AG04449 (cell line): ENCODE data around the gene FABP3.

Experiments used
- CTCF ChIA-PET: fragments of 350-600 bp; formaldehyde crosslinking; extraction: SDS; loops from one replicate; lab custom pipeline; 2021; ENCODE audit warnings: antibody characterized with exemption; lab: Yijun Ruan, JAX
- POLR2A ChIA-PET: fragments of 400-600, 350-600 bp; formaldehyde crosslinking; extraction: SDS; loops from one replicate; lab custom pipeline; 2020; ENCODE audit warnings: antibody characterized with exemption, inconsistent platforms; lab: Yijun Ruan, JAX
- DNase-seq: peaks from one replicate; pipeline ENCODE4 v3.0.0-alpha.2; 2010; ENCODE audit warnings: low read depth, low spot score
- H3K4me3 ChIP-seq: 2 replicates; pipeline ENCODE4 v1.5.1; 2011; ENCODE audit warnings: low read depth, mild to moderate bottlenecking, control low read depth, low read length
- TF ChIP-seq, protein P1 (sequence below): IDR thresholded peaks from one replicate; pipeline ENCODE4 v1.5.1; 2011; ENCODE audit warnings: mild to moderate bottlenecking, moderate library complexity, low read length, control low read depth, inconsistent platforms; ENCODE audit not compliant: insufficient read depth; ENCODE audit errors: missing control alignments

FABP3 gene

GRCh38 chr1:31416101-31416736, 43.3 kb upstream of the FABP3 start:
- TF ChIP-seq, protein P1, sequence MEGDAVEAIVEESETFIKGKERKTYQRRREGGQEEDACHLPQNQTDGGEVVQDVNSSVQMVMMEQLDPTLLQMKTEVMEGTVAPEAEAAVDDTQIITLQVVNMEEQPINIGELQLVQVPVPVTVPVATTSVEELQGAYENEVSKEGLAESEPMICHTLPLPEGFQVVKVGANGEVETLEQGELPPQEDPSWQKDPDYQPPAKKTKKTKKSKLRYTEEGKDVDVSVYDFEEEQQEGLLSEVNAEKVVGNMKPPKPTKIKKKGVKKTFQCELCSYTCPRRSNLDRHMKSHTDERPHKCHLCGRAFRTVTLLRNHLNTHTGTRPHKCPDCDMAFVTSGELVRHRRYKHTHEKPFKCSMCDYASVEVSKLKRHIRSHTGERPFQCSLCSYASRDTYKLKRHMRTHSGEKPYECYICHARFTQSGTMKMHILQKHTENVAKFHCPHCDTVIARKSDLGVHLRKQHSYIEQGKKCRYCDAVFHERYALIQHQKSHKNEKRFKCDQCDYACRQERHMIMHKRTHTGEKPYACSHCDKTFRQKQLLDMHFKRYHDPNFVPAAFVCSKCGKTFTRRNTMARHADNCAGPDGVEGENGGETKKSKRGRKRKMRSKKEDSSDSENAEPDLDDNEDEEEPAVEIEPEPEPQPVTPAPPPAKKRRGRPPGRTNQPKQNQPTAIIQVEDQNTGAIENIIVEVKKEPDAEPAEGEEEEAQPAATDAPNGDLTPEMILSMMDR = no peak
- no peak for DNase-seq
- ChIA-PET CTCF (interaction anchor here (20.6 kb wide), 1 partner anchor 21 kb away, joined by 640 read pairs; no protein-coding TSS in a partner anchor), POLR2A (no interaction called here)
- no peak overlapping the region for H3K4me3 ChIP-seq

GRCh38 chr1:31415658-31416057, 42.8 kb upstream of the FABP3 start:
- DNase-seq = no peak
- TF ChIP-seq, protein P1 = no peak
- ChIA-PET POLR2A (no interaction called here), CTCF (interaction anchor here (7.5 to 20.6 kb wide), 2 partner anchors 6 to 20 kb away, joined by 79 to 640 read pairs; no protein-coding TSS in a partner anchor)
- H3K4me3 ChIP-seq = no peak overlapping the region

GRCh38 chr1:31414980-31415370, 42.1 kb upstream of the FABP3 start:
- TF ChIP-seq, protein P1 = no peak
- ChIA-PET POLR2A (no interaction called here), CTCF (interaction anchor here (2.1 to 20.6 kb wide), 3 partner anchors 7 to 134 kb away, joined by 7 to 640 read pairs (median 79); no protein-coding TSS in a partner anchor)
- no peak for DNase-seq
- no peak overlapping the region for H3K4me3 ChIP-seq

GRCh38 chr1:31413405-31414001, 40.6 kb upstream of the FABP3 start:
- TF ChIP-seq, protein P1 = no peak
- peak overlapping the region; percentile 58 for H3K4me3 ChIP-seq
- ChIA-PET CTCF (interaction anchor here (2.1 to 20.6 kb wide), 3 partner anchors 8 to 136 kb away, joined by 7 to 640 read pairs (median 79); no protein-coding TSS in a partner anchor), POLR2A (interaction anchor here (0.5 to 1.7 kb wide), 4 partner anchors 9 to 40 kb away, joined by 3 to 5 read pairs (median 4); partner anchors contain the start of gene FABP3)
- DNase-seq = no peak

GRCh38 chr1:31412732-31413404, 40.0 kb upstream of the FABP3 start, which contains the start of gene SERINC2:
SERINC2 (plus strand) TSS chr1:31413213; CDS start chr1:31413266, 53 bp downstream.
- POLR2A ChIA-PET = interaction anchor here (1.7 kb wide), 1 partner anchor 16 kb away, joined by 5 read pairs; no protein-coding TSS in a partner anchor
- TF ChIP-seq, protein P1 = no peak
- DNase-seq = no peak
- CTCF ChIA-PET = interaction anchor here (1.0 to 20.6 kb wide), 5 partner anchors 9 to 151 kb away, joined by 3 to 640 read pairs (median 7); no protein-coding TSS in a partner anchor
- H3K4me3 ChIP-seq = peak within 1 kb of the TSS; percentile 58
